ENCODE data around the gene ANKS1A.

Gene ANKS1A

GRCh38 chr6:35055891-35056290, 166.8 kb downstream of the ANKS1A start:
- H3K4me3 ChIP-seq (ENCODE audit: low read depth, low read length), result no peak overlapping the region
- no peak for TF ChIP-seq CTCF (IDR thresholded peaks at IDR 0.05; ENCODE audit: low read depth, low read length)

GRCh38 chr6:35056952-35057351, 167.9 kb downstream of the ANKS1A start:
- no peak for TF ChIP-seq CTCF (IDR thresholded peaks at IDR 0.05; ENCODE audit: low read depth, low read length)
- H3K4me3 ChIP-seq (ENCODE audit: low read depth, low read length), result no peak overlapping the region

GRCh38 chr6:35057449-35058357, 168.6 kb downstream of the ANKS1A start:
- no peak for TF ChIP-seq CTCF (IDR thresholded peaks at IDR 0.05; ENCODE audit: low read depth, low read length)
- H3K4me3 ChIP-seq (ENCODE audit: low read depth, low read length), result no peak overlapping the region

GRCh38 chr6:35058358-35058675, 169.3 kb downstream of the ANKS1A start:
- no peak for TF ChIP-seq CTCF (IDR thresholded peaks at IDR 0.05; ENCODE audit: low read depth, low read length)
- no peak overlapping the region for H3K4me3 ChIP-seq (ENCODE audit: low read depth, low read length)

- no peak for TF ChIP-seq CTCF (IDR thresholded peaks at IDR 0.05; ENCODE audit: low read depth, low read length)
- no peak overlapping the region for H3K4me3 ChIP-seq (ENCODE audit: low read depth, low read length)
Observed at GRCh38 chr6:35058865-35059522, 169.9 kb downstream of the ANKS1A start.

- TF ChIP-seq CTCF (IDR thresholded peaks at IDR 0.05; ENCODE audit: low read depth, low read length), result no peak
- H3K4me3 ChIP-seq (ENCODE audit: low read depth, low read length), result no peak overlapping the region
Observed at GRCh38 chr6:35059596-35060345, 170.7 kb downstream of the ANKS1A start.
